GM18868 (cell line): ENCODE measurements around the gene ABTB1.
"Not testable (repeated sequence)": the region's sequence is repeated elsewhere in the genome, so short reads cannot be mapped to it uniquely, and the experiment has no call there.

ENCODE experiments used
- ATAC-seq: cut with Tn5 transposase; IDR thresholded peaks from one replicate; pipeline ENCODE4 v1.9.1; 2021; ENCODE audit warnings: mild to moderate bottlenecking, moderate library complexity; ENCODE audit not compliant: unreplicated experiment

Gene ABTB1

DNA sequence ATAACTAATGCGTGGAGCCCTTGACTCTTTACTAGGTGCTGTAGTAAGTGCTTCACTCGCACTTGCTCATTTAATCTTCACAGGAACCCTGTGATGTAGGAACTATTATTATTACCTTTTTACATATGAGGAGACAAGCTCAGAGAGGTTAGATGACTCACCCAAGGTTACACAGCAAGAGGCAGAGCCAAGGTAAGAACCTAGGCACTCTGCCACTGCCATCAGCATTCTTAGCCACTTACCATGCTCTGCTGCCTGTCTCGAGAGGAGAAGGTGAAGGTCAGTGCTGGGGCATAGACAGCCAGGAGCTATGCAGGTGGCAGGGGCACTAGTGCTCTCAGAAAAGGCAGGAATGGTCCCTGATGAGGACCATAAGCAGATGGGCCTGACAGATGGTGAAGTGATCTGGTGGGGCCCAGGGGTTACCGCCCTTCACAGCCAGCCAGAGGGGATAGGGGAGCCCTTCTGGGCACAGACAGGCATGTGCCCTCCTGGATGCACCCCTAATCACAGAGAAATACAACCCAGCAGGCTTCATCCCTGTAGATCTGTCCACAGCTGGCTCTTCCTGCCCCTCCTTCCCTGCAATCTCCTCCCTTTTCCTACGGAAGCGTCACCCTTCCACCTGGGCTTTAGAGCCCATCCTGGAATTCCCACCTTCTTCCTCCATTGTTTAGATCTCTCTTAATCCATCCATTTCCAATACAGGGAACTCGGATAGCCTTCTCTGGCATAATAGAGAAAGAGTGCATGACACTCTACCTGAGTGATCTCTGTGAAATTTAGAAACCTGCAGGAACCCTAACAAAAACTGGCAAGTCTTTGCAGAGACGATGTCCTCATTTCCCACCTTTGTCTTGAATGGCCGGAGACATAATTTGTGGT, 26.9 kb downstream of the ABTB1 start:
- no peak for ATAC-seq

GRCh38 chr3:127700406-127700805, 27.7 kb downstream of the ABTB1 start:
- no peak for ATAC-seq

DNA sequence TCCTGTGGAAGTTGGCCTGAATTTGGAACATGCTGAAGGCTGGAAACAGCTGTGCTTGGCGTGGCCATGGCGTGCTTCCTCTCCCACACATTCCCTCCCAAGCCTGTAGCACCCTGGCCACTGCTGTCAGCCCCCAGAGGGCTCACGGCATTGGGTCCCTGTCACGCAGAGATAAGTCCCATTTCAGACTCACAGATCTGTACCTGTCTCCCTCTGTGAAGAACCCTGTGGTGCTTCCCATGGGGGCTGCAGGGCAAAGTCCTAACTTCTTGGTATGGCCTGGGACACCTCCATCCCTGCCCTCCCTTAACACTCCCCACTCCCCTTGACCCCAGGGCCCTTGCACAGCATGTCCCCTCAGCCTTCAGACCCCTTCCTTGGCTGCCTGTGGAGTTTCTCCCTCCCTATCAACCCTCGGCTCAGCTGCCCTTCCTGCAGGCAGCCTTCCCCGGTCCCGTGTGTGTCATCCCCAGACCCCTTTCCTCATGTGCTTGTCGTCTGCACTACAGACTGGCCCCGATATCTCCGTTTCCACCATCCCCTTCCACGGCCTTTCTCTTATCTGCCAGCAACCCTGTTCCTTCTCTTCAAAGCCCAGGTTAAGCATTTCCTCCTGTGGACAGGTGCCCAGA, 28.6 kb downstream of the ABTB1 start:
- ATAC-seq: no peak

- no peak for ATAC-seq
Measured at GRCh38 chr3:127702151-127702578, 29.4 kb downstream of the ABTB1 start.

- ATAC-seq: not testable (repeated sequence)
Measured at GRCh38 chr3:127704840-127705239, 32.1 kb downstream of the ABTB1 start.

- ATAC-seq: no peak
Measured at GRCh38 chr3:127706312-127706711, 33.6 kb downstream of the ABTB1 start.

DNA sequence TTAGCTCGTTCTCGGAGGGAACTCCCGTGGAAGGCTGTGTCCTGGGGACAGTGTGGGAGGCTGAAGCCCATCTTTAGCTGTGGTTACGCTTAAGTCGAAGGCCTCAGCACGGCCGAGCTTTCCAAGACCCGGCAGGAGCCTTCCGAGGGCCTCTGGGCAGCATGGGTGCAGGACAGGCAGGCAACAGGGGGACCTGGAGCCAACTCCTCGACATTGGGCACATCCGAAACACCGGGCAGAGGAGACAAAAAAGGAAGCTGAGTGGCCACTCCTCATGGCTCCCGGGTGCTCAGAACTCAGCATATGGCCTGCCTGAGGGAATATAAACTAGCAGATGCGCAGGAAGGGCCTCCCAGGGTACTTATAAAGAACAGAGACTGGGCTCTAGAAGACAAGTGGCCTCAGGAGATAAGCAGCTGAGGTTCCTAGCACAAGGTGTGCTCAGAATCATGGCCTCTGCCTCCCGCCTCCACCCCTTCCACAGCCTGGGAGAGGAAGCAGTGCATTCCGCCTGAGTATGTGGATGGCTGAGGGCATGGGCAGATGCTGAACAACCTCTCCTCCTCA, 34.1 kb downstream of the ABTB1 start:
- ATAC-seq: no peak

- ATAC-seq: no peak
Measured at GRCh38 chr3:127707851-127708411, 35.2 kb downstream of the ABTB1 start.

GRCh38 chr3:127708837-127709236, 36.1 kb downstream of the ABTB1 start:
- no peak for ATAC-seq

DNA sequence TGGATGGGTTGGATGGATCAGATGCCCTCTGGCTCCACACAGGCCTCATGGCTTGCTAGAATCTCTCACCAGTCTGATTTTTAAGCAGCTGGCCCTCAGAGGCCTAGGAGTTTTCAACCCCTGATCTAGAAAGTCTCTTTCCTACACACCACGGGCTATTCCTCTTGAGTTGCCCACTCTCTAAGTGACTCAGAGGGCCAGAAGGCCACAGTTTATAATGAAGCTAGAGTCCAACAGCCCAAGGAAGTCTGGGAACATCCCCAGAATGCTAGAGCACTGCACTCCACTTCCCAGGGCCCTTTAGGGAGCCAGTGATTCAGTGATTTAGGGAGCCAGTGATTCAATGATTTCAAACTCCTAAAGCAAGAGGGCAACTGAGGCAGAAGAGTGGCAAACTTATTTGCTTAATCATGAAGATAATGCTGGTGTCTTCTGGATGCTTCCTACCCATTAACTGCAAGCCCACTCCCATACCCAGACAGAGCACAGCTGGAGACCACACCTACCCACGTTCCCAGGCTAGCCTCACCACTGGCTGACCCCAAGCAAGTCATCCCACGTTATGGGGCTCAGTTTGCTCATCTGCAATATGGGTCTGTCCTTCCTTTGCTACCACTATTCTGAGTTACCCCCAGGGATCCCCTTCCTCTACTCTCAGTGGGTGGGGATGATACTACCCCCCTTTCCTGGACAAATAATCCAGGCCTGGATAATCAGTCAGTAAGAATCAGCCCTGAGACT, 36.7 kb downstream of the ABTB1 start:
- ATAC-seq: no peak

GRCh38 chr3:127710155-127710941, 37.6 kb downstream of the ABTB1 start:
- no peak for ATAC-seq

DNA sequence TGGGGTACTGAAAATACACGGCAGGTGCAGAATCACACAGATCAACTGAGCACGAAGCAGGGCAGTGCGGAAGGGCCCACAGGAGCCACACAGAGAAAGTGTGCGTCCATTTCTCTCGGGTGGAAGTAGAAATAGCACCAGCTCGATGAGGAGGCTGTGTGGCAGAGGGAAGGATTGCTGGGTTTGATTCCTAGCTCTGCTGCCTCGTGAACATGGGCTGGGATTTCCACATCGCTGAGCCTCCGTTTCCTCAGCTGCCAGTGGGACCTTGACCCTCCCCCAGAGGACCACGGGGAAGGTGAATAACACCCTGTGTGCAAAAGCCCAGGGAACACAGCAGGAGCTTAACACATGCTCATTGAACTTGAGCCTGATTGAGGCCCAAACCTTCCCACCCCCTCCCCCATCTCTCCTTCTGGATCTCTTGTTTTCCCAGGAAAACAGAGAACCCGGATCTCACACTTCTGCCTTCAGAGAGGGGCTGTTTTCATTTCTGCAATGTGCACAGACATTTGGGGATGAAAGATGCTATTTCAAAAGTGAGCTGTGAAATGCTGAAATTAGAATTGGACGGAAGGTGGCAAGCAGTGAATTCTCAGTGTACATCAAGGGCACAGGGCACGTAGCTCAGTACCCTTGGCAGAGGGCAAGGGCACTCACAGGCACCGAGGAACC, 38.4 kb downstream of the ABTB1 start:
- no peak for ATAC-seq

DNA sequence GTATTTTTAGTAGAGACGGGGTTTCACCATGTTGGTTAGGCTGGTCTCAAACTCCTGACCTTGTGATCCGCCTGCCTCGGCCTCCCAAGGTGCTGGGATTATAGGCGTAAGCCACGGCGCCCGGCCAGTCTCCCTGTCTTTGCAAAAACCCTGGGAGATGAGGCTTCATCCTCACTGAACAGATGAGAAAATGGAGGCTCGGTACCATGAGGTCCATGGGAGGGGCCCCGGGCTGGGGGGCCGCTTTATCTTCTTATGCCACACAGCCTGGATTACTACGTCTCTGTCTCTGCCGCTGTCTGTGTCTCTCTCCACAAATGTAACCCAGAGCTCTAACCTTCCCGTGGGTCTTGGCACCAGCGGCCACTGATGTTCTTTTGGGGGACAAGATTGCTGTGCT, 39.1 kb downstream of the ABTB1 start:
- no peak for ATAC-seq

GRCh38 chr3:127712461-127712860, 39.7 kb downstream of the ABTB1 start:
- no peak for ATAC-seq

DNA sequence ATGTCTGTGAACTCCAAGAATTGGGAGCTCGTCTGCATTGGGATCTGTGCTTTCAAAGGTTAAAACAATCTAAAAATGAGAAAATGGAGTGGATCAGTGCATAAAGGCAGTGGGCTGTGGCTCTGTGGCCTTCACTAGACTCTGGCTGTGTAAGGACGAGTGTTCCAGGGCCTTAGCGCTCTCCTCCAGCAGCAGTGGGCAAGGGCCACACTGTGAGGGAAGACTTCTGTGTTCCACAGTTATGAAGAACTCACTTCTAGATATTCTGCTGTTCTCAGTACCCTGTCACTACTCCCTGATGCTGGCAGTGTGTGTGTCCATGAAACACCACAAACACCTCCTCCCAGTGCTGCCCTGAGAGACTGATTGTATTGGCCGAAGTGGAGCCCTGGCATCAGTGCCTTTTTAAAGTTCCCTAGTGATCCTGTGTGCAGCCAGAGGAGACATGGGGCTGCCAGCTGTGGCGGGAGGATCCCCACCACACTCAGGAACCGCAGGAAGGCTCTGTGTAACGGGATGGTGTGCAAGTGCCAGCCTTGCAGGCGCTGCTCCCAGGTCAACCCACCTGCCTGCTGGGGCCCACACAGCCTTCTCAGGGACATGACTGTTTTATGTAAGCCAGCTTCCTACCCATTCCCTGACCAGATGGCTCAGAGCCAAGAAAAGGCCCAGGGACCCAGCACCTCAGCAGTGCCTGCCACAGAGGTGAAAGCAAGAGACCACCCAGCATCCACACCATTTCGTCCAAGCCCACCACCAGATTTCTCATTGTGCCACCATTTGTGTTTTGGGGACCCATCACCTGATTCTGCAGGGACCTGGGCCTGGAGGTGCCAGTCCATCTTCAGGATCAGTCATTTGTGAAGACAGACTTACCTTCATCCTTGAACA, 40.4 kb downstream of the ABTB1 start:
- no peak for ATAC-seq

DNA sequence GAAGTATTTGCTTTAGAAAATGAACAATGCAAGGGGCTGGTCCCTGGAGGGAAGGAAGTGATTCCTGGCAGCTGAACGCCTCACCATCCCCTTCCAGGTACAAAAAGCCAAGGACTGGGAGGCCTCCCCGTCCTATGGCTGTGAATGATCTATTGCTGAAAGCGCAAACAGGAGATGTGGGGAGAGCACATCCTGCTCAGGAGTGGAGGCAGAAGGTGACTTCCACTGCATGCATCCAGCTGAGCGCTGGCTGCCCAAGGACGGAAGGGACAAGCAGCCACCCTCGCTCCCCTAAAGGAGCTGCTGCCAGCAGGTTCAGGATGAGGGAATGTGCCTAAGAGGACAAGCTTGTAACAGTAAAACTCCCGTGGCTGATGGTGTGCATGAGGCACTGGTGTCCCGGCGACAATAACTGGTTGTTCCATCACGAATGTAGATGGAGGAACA, 41.4 kb downstream of the ABTB1 start:
- ATAC-seq: no peak

GRCh38 chr3:127714866-127715265, 42.1 kb downstream of the ABTB1 start:
- no peak for ATAC-seq

GRCh38 chr3:127715532-127715931, 42.8 kb downstream of the ABTB1 start:
- no peak for ATAC-seq

GRCh38 chr3:127716384-127716783, 43.6 kb downstream of the ABTB1 start:
- ATAC-seq: no peak
